ENCODE results near the gene TMEM62. TPM values are rescaled to one million over a fixed set of nuclear protein-coding genes. Genes with fewer than 3 reads are reported as not detected.
A peak's percentile ranks its signal among the peaks of the same experiment; 100 is the strongest.
"Not testable (repeated sequence)": the region's sequence is repeated elsewhere in the genome, so short reads cannot be mapped to it uniquely, and the experiment has no call there.

Gene TMEM62
- total RNA-seq, 1 donor from 2014 or later: 26.2 TPM

GRCh38 chr15:43118829-43119228, 14.6 kb upstream of the TMEM62 start:
- Histone ChIP-seq H3K27me3 (ENCODE audit: low read depth) (no peaks in the 10 kb centered on the region), H3K36me3 (no peaks in the 10 kb centered on the region), H3K9me3 (no peaks in the 10 kb centered on the region), H3K4me1 (peaks cover 9% of the 10 kb centered on the region), H3K4me3 (no peak overlapping the region), H3K27ac (no peak overlapping the region)
- DNase-seq (no peak), ATAC-seq (no peak)
- TF ChIP-seq, protein P1, sequence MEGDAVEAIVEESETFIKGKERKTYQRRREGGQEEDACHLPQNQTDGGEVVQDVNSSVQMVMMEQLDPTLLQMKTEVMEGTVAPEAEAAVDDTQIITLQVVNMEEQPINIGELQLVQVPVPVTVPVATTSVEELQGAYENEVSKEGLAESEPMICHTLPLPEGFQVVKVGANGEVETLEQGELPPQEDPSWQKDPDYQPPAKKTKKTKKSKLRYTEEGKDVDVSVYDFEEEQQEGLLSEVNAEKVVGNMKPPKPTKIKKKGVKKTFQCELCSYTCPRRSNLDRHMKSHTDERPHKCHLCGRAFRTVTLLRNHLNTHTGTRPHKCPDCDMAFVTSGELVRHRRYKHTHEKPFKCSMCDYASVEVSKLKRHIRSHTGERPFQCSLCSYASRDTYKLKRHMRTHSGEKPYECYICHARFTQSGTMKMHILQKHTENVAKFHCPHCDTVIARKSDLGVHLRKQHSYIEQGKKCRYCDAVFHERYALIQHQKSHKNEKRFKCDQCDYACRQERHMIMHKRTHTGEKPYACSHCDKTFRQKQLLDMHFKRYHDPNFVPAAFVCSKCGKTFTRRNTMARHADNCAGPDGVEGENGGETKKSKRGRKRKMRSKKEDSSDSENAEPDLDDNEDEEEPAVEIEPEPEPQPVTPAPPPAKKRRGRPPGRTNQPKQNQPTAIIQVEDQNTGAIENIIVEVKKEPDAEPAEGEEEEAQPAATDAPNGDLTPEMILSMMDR (IDR thresholded peaks at IDR 0.05): no peak
- intact Hi-C loops (cut with DNase I): no loop called here

DNA sequence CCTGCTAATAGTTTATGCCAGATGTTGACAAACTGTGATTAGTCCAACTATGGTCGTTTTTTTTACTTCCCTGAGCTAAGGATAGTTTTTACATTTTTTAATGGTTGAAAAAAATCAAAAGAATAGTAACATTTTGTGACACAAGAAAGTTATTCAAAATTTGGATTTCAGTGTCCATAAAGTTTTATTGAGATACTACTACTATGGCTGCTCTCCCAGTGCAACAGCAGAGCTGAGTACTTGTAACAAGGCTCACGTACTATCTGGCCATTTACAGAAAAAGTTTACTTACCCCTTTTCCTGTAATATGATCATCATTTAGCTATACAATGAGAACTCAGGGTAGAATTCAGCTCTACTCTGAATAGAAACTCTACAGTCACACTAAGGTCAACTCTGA, 11.5 kb upstream of the TMEM62 start:
- Histone ChIP-seq H3K27me3 (ENCODE audit: low read depth) (no peaks in the 10 kb centered on the region), H3K4me3 (no peak overlapping the region), H3K36me3 (no peaks in the 10 kb centered on the region), H3K9me3 (no peaks in the 10 kb centered on the region), H3K4me1 (peaks cover 18% of the 10 kb centered on the region), H3K27ac (no peak overlapping the region)
- intact Hi-C loops (cut with DNase I): no loop called here
- TF ChIP-seq, protein P1 (IDR thresholded peaks at IDR 0.05): no peak
- no peak for DNase-seq
- ATAC-seq: no peak

DNA sequence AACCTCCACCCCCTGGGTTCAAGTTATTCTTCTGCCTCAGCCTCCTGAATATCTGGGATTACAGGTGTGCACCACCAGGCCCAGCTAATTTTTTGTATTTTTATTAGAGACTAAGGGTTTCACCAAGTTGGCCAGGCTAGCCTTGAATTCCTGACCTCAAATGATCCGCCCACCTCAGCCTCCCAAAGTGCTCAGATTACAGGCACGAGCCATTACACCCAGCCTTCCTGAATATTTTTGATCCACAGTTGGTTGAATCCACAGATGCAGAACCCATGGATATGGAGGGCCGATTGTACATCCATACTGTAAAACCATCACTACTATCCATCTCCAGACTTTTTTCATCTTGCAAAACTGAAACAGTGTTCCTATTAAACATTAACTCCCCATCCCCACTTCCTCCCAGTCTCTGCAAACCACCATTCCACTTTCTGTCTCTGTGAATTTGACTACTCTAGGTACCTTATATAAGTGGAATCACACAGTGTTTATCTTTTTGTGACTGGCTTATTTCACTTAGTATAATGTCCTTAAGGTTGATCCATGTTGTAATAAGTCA, 8.2 kb upstream of the TMEM62 start:
- TF ChIP-seq, protein P1 (IDR thresholded peaks at IDR 0.05): no peak
- intact Hi-C loops (cut with DNase I): no loop called here
- H3K4me1 ChIP-seq: peaks cover 22% of the 10 kb centered on the region
- no peak for DNase-seq
- H3K27ac ChIP-seq: no peak overlapping the region
- no peaks in the 10 kb centered on the region for H3K36me3 ChIP-seq
- H3K9me3 ChIP-seq: no peaks in the 10 kb centered on the region
- ATAC-seq: no peak
- H3K27me3 ChIP-seq (ENCODE audit: low read depth): no peaks in the 10 kb centered on the region
- H3K4me3 ChIP-seq: no peak overlapping the region

DNA sequence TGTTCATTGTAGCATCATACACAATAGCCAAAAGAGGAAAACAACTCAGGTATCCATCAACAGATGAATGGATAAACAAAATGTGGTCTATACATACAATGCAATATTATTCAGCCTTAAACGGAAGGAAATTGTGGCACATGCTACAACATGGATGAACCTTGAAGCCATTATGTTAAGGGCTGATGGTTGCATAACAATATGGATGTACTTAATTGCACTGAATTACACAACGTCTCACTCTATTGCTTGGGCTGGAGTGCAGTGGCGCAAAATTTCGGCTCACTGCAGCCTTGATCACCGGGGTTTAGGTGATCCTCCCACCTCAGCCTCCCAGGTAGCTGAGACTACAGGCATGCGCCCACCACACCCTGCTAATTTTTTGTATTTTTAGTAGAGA, 7.0 kb upstream of the TMEM62 start:
- DNase-seq (no peak), ATAC-seq (no peak)
- no peaks in the 10 kb centered on the region for H3K9me3 ChIP-seq
- H3K4me3 ChIP-seq: no peak overlapping the region
- intact Hi-C loops (cut with DNase I): no loop called here
- H3K4me1 ChIP-seq: peaks cover 22% of the 10 kb centered on the region
- TF ChIP-seq, protein P1 (IDR thresholded peaks at IDR 0.05): no peak
- H3K27me3 ChIP-seq (ENCODE audit: low read depth): no peaks in the 10 kb centered on the region
- H3K36me3 ChIP-seq: no peaks in the 10 kb centered on the region
- H3K27ac ChIP-seq: no peak overlapping the region

DNA sequence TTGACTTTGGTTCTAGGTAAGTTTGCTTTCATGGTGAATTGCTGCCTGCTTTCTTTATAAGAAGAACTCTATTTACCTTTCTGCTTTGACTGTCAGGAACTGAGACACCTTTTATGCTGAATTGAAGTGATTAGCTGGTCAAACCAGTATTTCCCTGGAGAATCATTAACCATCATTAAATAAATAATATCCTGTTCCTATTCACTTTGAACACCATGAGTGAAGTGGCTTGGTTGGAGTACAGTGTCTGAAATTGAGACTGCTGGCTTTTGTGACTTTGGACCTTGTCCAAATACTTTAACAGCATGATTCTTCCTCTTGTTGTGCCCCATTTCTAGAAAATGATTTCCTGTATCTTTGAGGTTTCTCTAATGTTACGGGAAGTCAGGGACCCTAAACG, 5.6 kb upstream of the TMEM62 start:
- no peak for DNase-seq
- peak; percentile 47 to 54 for ATAC-seq
- no peaks in the 10 kb centered on the region for H3K27me3 ChIP-seq (ENCODE audit: low read depth)

GRCh38 chr15:43128174-43128979, 5.0 kb upstream of the TMEM62 start:
- H3K27me3 ChIP-seq (ENCODE audit: low read depth); ATAC-seq; H3K4me3 ChIP-seq; DNase-seq; H3K9me3 ChIP-seq; H3K27ac ChIP-seq; H3K36me3 ChIP-seq; intact Hi-C loops (cut with DNase I): not testable (repeated sequence)
- peaks cover 22% of the 10 kb centered on the region for H3K4me1 ChIP-seq

More for the DNA sequence above, 5.6 kb upstream of the TMEM62 start:
- Histone ChIP-seq H3K36me3 (no peaks in the 10 kb centered on the region), H3K4me3 (no peak overlapping the region), H3K27ac (peak overlapping the region; percentile 28), H3K4me1 (peaks cover 19% of the 10 kb centered on the region), H3K9me3 (no peaks in the 10 kb centered on the region)
- intact Hi-C loops (cut with DNase I): no loop called here
- TF ChIP-seq, protein P1 (IDR thresholded peaks at IDR 0.05): no peak

Measured in lower lobe of right lung (tissue), 2 donors.